Testis (tissue), 2 donors: Measurements from ENCODE around the gene ZNF320.
"Not testable (repeated sequence)": the region's sequence is repeated elsewhere in the genome, so short reads cannot be mapped to it uniquely, and the experiment has no call there.

ENCODE experiments used
- CTCF ChIP-seq, 3 experiments: fragments of 450-650 bp in 2 of 3; fragments of 200-600 bp in 1 of 3; sonication (generic) in 1 of 3; IDR thresholded peaks; one replicate each; pipeline ENCODE4 v1.5.1; 2016 to 2019; ENCODE audit warnings: antibody characterized with exemption in 3 of 3, mild to moderate bottlenecking in 2 of 3, moderate library complexity in 1 of 3
- POLR2A ChIP-seq: fragments of 450-650 bp; IDR thresholded peaks from one replicate; pipeline ENCODE4 v1.6.1; 2017; ENCODE audit warnings: antibody characterized with exemption, mild to moderate bottlenecking, moderate library complexity

- not testable (repeated sequence) for TF ChIP-seq CTCF (IDR thresholded peaks at IDR 0.05); POLR2A
Measured at GRCh38 chr19:52940905-52941304, 43.5 kb upstream of the ZNF320 start.
